B cell (primary cell): ENCODE results near the gene C2CD2L. TPM values are rescaled to one million over a fixed set of nuclear protein-coding genes. Genes with fewer than 3 reads are reported as not detected.

ENCODE experiments used
- ATAC-seq: fragments of 200-7000 bp; cut with Tn5 transposase; one replicate; pipeline ENCODE4 v1.10.0; 2021; ENCODE audit warnings: low read depth, mild to moderate bottlenecking, moderate number of reproducible peaks, moderate library complexity
- CTCF ChIA-PET: fragments of 350-600 bp; sonication (Branson Sonifier 250); formaldehyde crosslinking; loops from one replicate; lab custom pipeline; 2021; ENCODE audit warnings: antibody characterized with exemption, inconsistent platforms; lab: Charles Lee
- POLR2A ChIA-PET: fragments of 350-600 bp; sonication (Branson Sonifier 250); formaldehyde crosslinking; loops from one replicate; lab custom pipeline; 2021; ENCODE audit warnings: antibody characterized with exemption; lab: Charles Lee
- DNase-seq: peaks from one replicate; pipeline ENCODE4 v3.0.0; 2013
- H2AFZ ChIP-seq: 2 replicates; pipeline ENCODE4 v1.6.1; 2012; ENCODE audit warnings: mild to moderate bottlenecking, low read depth, low read length; ENCODE audit not compliant: insufficient read depth, poor library complexity, severe bottlenecking
- H3K27ac ChIP-seq, 2 donors: 1 replicate in 1 of 2; 2 replicates in 1 of 2; pipeline ENCODE4 v1.5.1; 2012 to 2013; ENCODE audit warnings: low read length in 2 of 2, mild to moderate bottlenecking in 2 of 2, moderate library complexity in 1 of 2
- H3K27me3 ChIP-seq, 4 experiments: fragments of 200-600 bp in 1 of 4; sonication (generic) in 1 of 4; replicated peaks in 1 of 4; 1 replicate in 2 of 4; 2 replicates in 2 of 4; pipeline versions ENCODE4 v1.6.1 to v1.7.0; 2013 to 2016; ENCODE audit warnings: low read length in 3 of 4, mild to moderate bottlenecking in 2 of 4, mixed read lengths in 1 of 4, moderate library complexity in 1 of 4; ENCODE audit not compliant: insufficient read depth in 4 of 4, control insufficient read depth in 3 of 4; ENCODE audit errors: control extremely low read depth in 1 of 4
- H3K36me3 ChIP-seq, 2 experiments: replicated peaks in 1 of 2; 1 replicate in 1 of 2; 2 replicates in 1 of 2; pipeline versions ENCODE4 v1.6.1 to v1.7.1; 2013; ENCODE audit warnings: low read length in 1 of 2; ENCODE audit not compliant: insufficient read depth in 2 of 2, control insufficient read depth in 1 of 2; ENCODE audit errors: control extremely low read depth in 1 of 2, extremely low read depth in 1 of 2
- H3K4me1 ChIP-seq, 2 donors: fragments of 200-600 bp in 1 of 2; sonication (generic) in 1 of 2; 1 replicate in 1 of 2; 2 replicates in 1 of 2; pipeline versions ENCODE4 v1.5.1 to v1.6.1; 2013 to 2017; ENCODE audit warnings: low read length in 2 of 2; ENCODE audit not compliant: control insufficient read depth in 2 of 2, insufficient read depth in 2 of 2
- H3K4me2 ChIP-seq: replicated peaks from 2 replicates; pipeline ENCODE3; 2012; ENCODE audit warnings: mild to moderate bottlenecking, low read depth, low read length; ENCODE audit not compliant: poor library complexity, severe bottlenecking
- H3K4me3 ChIP-seq, 5 experiments: fragments of 200-600 bp in 1 of 5; sonication (generic) in 1 of 5; 1 replicate in 3 of 5; 2 replicates in 2 of 5; pipeline versions ENCODE4 v1.5.1 to v1.7.0; 2011 to 2016; ENCODE audit warnings: low read length in 4 of 5, mild to moderate bottlenecking in 4 of 5, low read depth in 2 of 5, control low read depth in 1 of 5, moderate library complexity in 1 of 5; ENCODE audit not compliant: insufficient read depth in 1 of 5; ENCODE audit errors: control extremely low read depth in 1 of 5, extremely low read depth in 1 of 5
- H3K79me2 ChIP-seq: fragments of 200-600 bp; sonication (generic); one replicate; pipeline ENCODE4 v1.6.0; 2016; ENCODE audit warnings: low read length; ENCODE audit not compliant: control insufficient read depth, insufficient read depth
- H3K9ac ChIP-seq: fragments of 200-600 bp; sonication (generic); 2 replicates; pipeline ENCODE4 v1.6.1; 2017; ENCODE audit warnings: mild to moderate bottlenecking, low read length, moderate library complexity
- H3K9me3 ChIP-seq, 3 donors: one replicate each; pipeline versions ENCODE4 v1.6.1 to v1.7.1; 2013; ENCODE audit warnings: low read length in 2 of 3; ENCODE audit not compliant: control insufficient read depth in 2 of 3, insufficient read depth in 1 of 3; ENCODE audit errors: control extremely low read depth in 1 of 3
- H4K20me1 ChIP-seq: 2 replicates; pipeline ENCODE4 v1.6.0; 2012; ENCODE audit warnings: mild to moderate bottlenecking, low read length; ENCODE audit not compliant: insufficient read depth, control insufficient read depth, poor library complexity, severe bottlenecking
- H3K27ac Mint-ChIP-seq: one replicate; pipeline ENCODE4 v1.8.0; 2021; ENCODE audit warnings: mixed read lengths
- H3K27me3 Mint-ChIP-seq: one replicate; pipeline ENCODE4 v1.8.0; 2021; ENCODE audit warnings: mixed read lengths
- H3K4me1 Mint-ChIP-seq: one replicate; pipeline ENCODE4 v1.8.0; 2021; ENCODE audit warnings: mixed read lengths
- H3K4me3 Mint-ChIP-seq: one replicate; pipeline ENCODE4 v1.8.0; 2021; ENCODE audit warnings: mixed read lengths
- H3K9me3 Mint-ChIP-seq: one replicate; pipeline ENCODE4 v1.8.0; 2022; ENCODE audit warnings: mixed read lengths; ENCODE audit not compliant: insufficient read depth
- CTCF ChIP-seq: fragments of 200-600 bp; IDR thresholded peaks from one replicate; pipeline ENCODE4 v1.8.0; 2022; ENCODE audit warnings: antibody characterized with exemption, mild to moderate bottlenecking
- EZH2 ChIP-seq: IDR thresholded peaks from 2 replicates; pipeline ENCODE4 v1.6.1; 2012; ENCODE audit warnings: borderline replicate concordance, low read depth, mild to moderate bottlenecking, moderate library complexity, low read length; ENCODE audit not compliant: insufficient read depth, poor library complexity, severe bottlenecking
- WGBS: methylation state at CpG from one replicate; pipeline ENCODE4 v1.1.5; 2013; ENCODE audit warnings: missing lambda C conversion rate; ENCODE audit not compliant: insufficient coverage; 5-methylcytosine and 5-hydroxymethylcytosine counted together
- intact Hi-C: fragments of 100-400 bp; cut with micrococcal nuclease; formaldehyde crosslinking; loops from one replicate; pipeline ENCODE4 v1.10.0; 2022
- polyA plus RNA-seq: library from polyadenylated mRNA; depleted of rRNA; stranded (reverse); fragments of >200 nt; gene quantifications from 2 replicates; pipeline ENCODE4 v1.2.3, GENCODE V29; 2012
- total RNA-seq, 2 donors: library from RNA; stranded (reverse); fragments of 120-200 nt in 1 of 2; gene quantifications; 1 replicate in 1 of 2; 2 replicates in 1 of 2; pipeline versions ENCODE4 v1.2.3 to v1.2.4, GENCODE V29; 2013 to 2022

The C2CD2L gene
- total and polyA plus RNA-seq, 2 donors (not counting 1 experiment from before 2014, with no cell fraction given): 9.5 to 17.0 TPM

DNA sequence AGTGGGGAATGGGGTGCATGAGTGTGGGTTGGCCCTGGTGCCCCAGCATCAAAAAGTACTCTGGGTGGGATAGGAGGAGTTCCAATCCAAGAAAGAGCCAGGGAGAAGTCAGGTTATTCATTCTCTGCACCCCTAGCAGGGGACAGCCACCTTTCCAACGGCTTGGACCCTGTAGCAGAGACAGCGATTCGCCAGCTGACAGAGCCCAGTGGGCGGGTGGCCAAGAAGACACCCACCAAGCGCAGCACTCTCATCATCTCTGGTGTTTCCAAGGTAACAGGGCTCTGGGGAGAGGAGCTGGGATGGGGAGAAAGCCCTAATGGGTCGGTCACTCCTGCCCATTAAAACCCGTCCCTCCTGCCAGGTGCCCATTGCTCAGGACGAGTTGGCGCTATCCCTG, 6.6 kb downstream of the C2CD2L start:
- no peaks in the 10 kb centered on the region for H3K79me2 ChIP-seq
- H3K9ac ChIP-seq: no peak overlapping the region
- H3K9me3 Mint-ChIP-seq: no peaks in the 10 kb centered on the region
- TF ChIP-seq EZH2 (no peak), CTCF (no peak)
- H4K20me1 ChIP-seq: peaks cover 2% of the 10 kb centered on the region
- no peaks in the 10 kb centered on the region for H3K9me3 ChIP-seq
- H3K4me2 ChIP-seq: no peak overlapping the region
- H3K4me3 ChIP-seq: no peak overlapping the region
- H3K27me3 Mint-ChIP-seq: no peaks in the 10 kb centered on the region
- 98% methylated on average over 9 of the region's 9 CpGs for WGBS
- CTCF ChIA-PET: no interaction called here
- H3K27me3 ChIP-seq: no peaks in the 10 kb centered on the region
- no peak overlapping the region for H2AFZ ChIP-seq
- peaks cover 0 to 22% of the 10 kb centered on the region in 2 experiments for H3K36me3 ChIP-seq
- peaks cover 16% of the 10 kb centered on the region for H3K4me1 Mint-ChIP-seq
- no peak overlapping the region for H3K4me3 Mint-ChIP-seq
- intact Hi-C loops: no loop called here
- no peak overlapping the region for H3K27ac ChIP-seq
- no peak for ATAC-seq
- POLR2A ChIA-PET: no interaction called here
- H3K27ac Mint-ChIP-seq: no peak overlapping the region
- H3K4me1 ChIP-seq: peaks cover 4 to 18% of the 10 kb centered on the region in 2 donors
- DNase-seq: no peak

GRCh38 chr11:119114351-119114750, 7.2 kb downstream of the C2CD2L start:
- Histone ChIP-seq H3K9ac (no peak overlapping the region), H2AFZ (no peak overlapping the region), H3K4me2 (no peak overlapping the region), H3K4me3 (no peak overlapping the region), H3K4me1 (peaks cover 0 to 12% of the 10 kb centered on the region in 2 donors), H3K79me2 (no peaks in the 10 kb centered on the region), H3K36me3 (peaks cover 0 to 22% of the 10 kb centered on the region in 2 experiments), H3K27me3 (no peaks in the 10 kb centered on the region), H3K27ac (no peak overlapping the region), H3K9me3 (no peaks in the 10 kb centered on the region), H4K20me1 (no peaks in the 10 kb centered on the region)
- Mint-ChIP-seq H3K4me3 (no peak overlapping the region), H3K27me3 (no peaks in the 10 kb centered on the region), H3K27ac (no peak overlapping the region), H3K9me3 (no peaks in the 10 kb centered on the region), H3K4me1 (peaks cover 10% of the 10 kb centered on the region)
- ChIA-PET CTCF (no interaction called here), POLR2A (no interaction called here)
- DNase-seq: no peak
- WGBS: 86% methylated on average over 1 of the region's 5 CpGs
- no peak for TF ChIP-seq EZH2
- intact Hi-C loops: no loop called here
- no peak for ATAC-seq
